ENCODE results near the gene TDRD7. TPM values are rescaled to one million over a fixed set of nuclear protein-coding genes. Genes with fewer than 3 reads are reported as not detected.

TDRD7 gene
- total and polyA plus RNA-seq, 9 of the 15 experiments (the other 6 are each of a cell fraction or from before 2014, with no cell fraction given) = 2.2 to 7.7 (median 5.2) TPM

- 0 out of 2 replicates have a peak, but pooled peaks have one; percentile 32 for TF ChIP-seq ZNF224 (CRISPR knock-in tag; IDR thresholded peaks at IDR 0.05)
- no peak for TF ChIP-seq BMI1 (IDR thresholded peaks at IDR 0.05; ENCODE audit: low read length)
- no peak for TF ChIP-seq ZNF133 (CRISPR knock-in tag; IDR thresholded peaks at IDR 0.05)
- TF ChIP-seq ZBTB1 (CRISPR knock-in tag; IDR thresholded peaks at IDR 0.05; ENCODE audit: borderline replicate concordance, low read depth) = no peak
- TF ChIP-seq ZKSCAN3 (CRISPR knock-in tag; IDR thresholded peaks at IDR 0.05) = no peak
- TF ChIP-seq NFIC (IDR thresholded peaks at IDR 0.05) = no peak
- no peak for TF ChIP-seq RBM22 (IDR thresholded peaks at IDR 0.05; ENCODE audit: low read depth, low read length, poor library complexity, severe bottlenecking)
- no peak for TF ChIP-seq CREB1 (IDR thresholded peaks at IDR 0.05)
- 0 out of 2 replicates have a peak, but pooled peaks have one; percentile 16 for TF ChIP-seq CREB1 (CRISPR knock-in tag; IDR thresholded peaks at IDR 0.05)
Measured at GRCh38 chr9:97506787-97507186, 94.9 kb downstream of the TDRD7 start (continued).

GRCh38 chr9:97507428-97507984 is 95.6 kb downstream of the TDRD7 start:
- ATAC-seq (no peak), FAIRE-seq (peak; percentile 66), DNase-seq (ENCODE audit: extremely low read depth in 1 of 4, low spot score in 3 of 4) (peak in 3 of 4 experiments; percentile 36 to 66 (median 52))
- H3K9me1 ChIP-seq (ENCODE audit: control insufficient read depth, insufficient read depth, low read length) = peaks cover 7% of the 10 kb centered on the region
- H3K4me3 ChIP-seq = no peak overlapping the region
- H4K20me1 ChIP-seq (replicated peaks; ENCODE audit: control insufficient read depth, insufficient read depth, low read length) = peaks cover 30% of the 10 kb centered on the region
- no peak overlapping the region for H2AFZ ChIP-seq (ENCODE audit: low read depth, low read length)
- BruUV-seq (replicated peaks) = no TSS peak
- in situ Hi-C loops (cut with MboI) (no loop called here), intact Hi-C loops (cut with micrococcal nuclease) (no loop called here)
- WGBS (ENCODE audit: insufficient coverage, low coverage, missing lambda C conversion rate) = 71% methylated on average over 5 of the region's 5 CpGs
- H3K27ac ChIP-seq (ENCODE audit: extremely low read depth, low read depth, low read length) = no peak overlapping the region
- POLR2A ChIA-PET = interaction anchor here (5.3 kb wide), 1 partner anchor 10 kb away, joined by 29 read pairs; no protein-coding TSS in a partner anchor
- no peaks in the 10 kb centered on the region; a peak in 1 of 5 replicates for H3K27me3 ChIP-seq (ENCODE audit: control insufficient read depth in 2 of 2, insufficient read depth in 2 of 2, low read length in 2 of 2)
- H3K4me1 ChIP-seq (replicated peaks in 1 of 2; ENCODE audit: control insufficient read depth in 2 of 2, insufficient read depth in 2 of 2, low read length in 2 of 2) = peaks cover 34 to 65% of the 10 kb centered on the region in 2 experiments
- H3K9me3 ChIP-seq (replicated peaks; ENCODE audit: control insufficient read depth, insufficient read depth, low read depth, low read length) = no peaks in the 10 kb centered on the region
- H3K9ac ChIP-seq (ENCODE audit: insufficient read depth in 1 of 2, low read depth in 2 of 2, low read length in 2 of 2) = no peak overlapping the region
- peaks cover 96% of the 10 kb centered on the region for H3K79me2 ChIP-seq (ENCODE audit: control insufficient read depth, insufficient read depth, low read length)
- CTCF ChIA-PET (ENCODE audit: low intra/inter-chr PET ratio) = no interaction called here
- H3K36me3 ChIP-seq (ENCODE audit: control insufficient read depth, insufficient read depth, low read length) = peaks cover 40% of the 10 kb centered on the region
- peak overlapping the region; percentile 9; the same call in 1 of the 2 replicates for H3K4me2 ChIP-seq (ENCODE audit: insufficient read depth, low read length)
- no peak for TF ChIP-seq CBX8 (IDR thresholded peaks at IDR 0.05; ENCODE audit: borderline replicate concordance, extremely low read depth, low read depth, low read length, poor library complexity, severe bottlenecking)
- peak; percentile 54 for TF ChIP-seq ARID1B (IDR thresholded peaks at IDR 0.05)
- no peak for TF ChIP-seq NR2C1 (IDR thresholded peaks at IDR 0.05)
- 0 out of 2 replicates have a peak, but pooled peaks have one; percentile 20 for TF ChIP-seq NR2C1 (tag; IDR thresholded peaks at IDR 0.05)
- TF ChIP-seq CEBPB (tag; IDR thresholded peaks at IDR 0.05) = no peak
- TF ChIP-seq FOSL1 (tag; conservative IDR thresholded peaks at IDR 0.05) = peak; percentile 90
- no peak for TF ChIP-seq IRF9 (tag; IDR thresholded peaks at IDR 0.05)
- peak; percentile 71 for TF ChIP-seq DPF2 (IDR thresholded peaks at IDR 0.05)
- no peak for TF ChIP-seq PTTG1 (tag; IDR thresholded peaks at IDR 0.05; ENCODE audit: low read depth)
- TF ChIP-seq PBX2 (CRISPR knock-in tag; IDR thresholded peaks at IDR 0.05; ENCODE audit: low read depth) = no peak
- peak; percentile 93 for TF ChIP-seq PBX2 (tag; conservative IDR thresholded peaks at IDR 0.05; ENCODE audit: low read depth)
- peak; percentile 39; the same call in 1 of the 2 replicates for TF ChIP-seq MECOM (CRISPR knock-in tag; IDR thresholded peaks at IDR 0.05)

All from K562 (cell line).